ENCODE results near the gene RNF181. TPM values are rescaled to one million over a fixed set of nuclear protein-coding genes. Genes with fewer than 3 reads are reported as not detected.
A peak's percentile ranks its signal among the peaks of the same experiment; 100 is the strongest.

Gene RNF181
- total RNA-seq, 1 experiment from 2014 or later, result 96.7 TPM

DNA sequence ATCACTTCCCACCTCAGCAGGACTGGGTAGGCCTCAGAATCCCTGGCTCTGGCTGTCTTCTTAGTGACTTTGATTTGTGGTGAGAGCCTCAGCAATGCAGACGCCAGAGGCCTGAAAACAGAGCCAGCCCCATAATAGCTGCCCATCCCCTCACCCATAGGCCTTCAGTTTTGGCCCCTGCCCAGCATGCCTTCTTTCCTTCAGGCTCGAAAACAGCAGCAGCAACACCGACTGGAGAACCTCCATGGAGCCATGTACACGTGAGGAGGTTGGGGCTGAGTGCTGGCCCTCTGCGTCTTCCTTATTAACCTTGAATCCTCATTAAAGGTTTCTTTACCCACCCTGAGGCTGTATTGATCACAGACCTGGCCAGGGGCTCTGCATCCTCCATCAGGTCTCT is 1.7 kb downstream of the RNF181 start:
- Histone ChIP-seq H3K27me3 (ENCODE audit: insufficient read depth, low read depth) (no peaks in the 10 kb centered on the region), H3K4me1 (replicated peaks; ENCODE audit: insufficient read depth) (peaks cover 20% of the 10 kb centered on the region), H3K4me2 (0 out of 2 replicates have a peak overlapping the region, but pooled peaks have one; percentile 80), H3K79me2 (ENCODE audit: low read depth) (peaks cover 34% of the 10 kb centered on the region), H3K36me3 (ENCODE audit: low read depth) (peaks cover 8% of the 10 kb centered on the region; the same call in 1 of the 2 replicates), H3K27ac (no peak overlapping the region), H4K20me1 (ENCODE audit: insufficient read depth) (no peaks in the 10 kb centered on the region), H2AFZ (no peak overlapping the region), H3K4me3 (no peak overlapping the region; the same call in 1 of the 2 replicates), H3K9me2 (ENCODE audit: insufficient read depth) (no peaks in the 10 kb centered on the region), H3F3A (ENCODE audit: insufficient read depth, low read depth) (peaks cover 19% of the 10 kb centered on the region), H3K9me3 (ENCODE audit: insufficient read depth, low read depth) (no peaks in the 10 kb centered on the region)
- no peak for DNase-seq
- POLR2A ChIA-PET (ENCODE audit: unreplicated experiment), result no interaction called here
- intact Hi-C loops (cut with micrococcal nuclease; ENCODE audit: unreplicated experiment), result no loop called here
- no TSS peak for BruUV-seq (replicated peaks)
- CTCF ChIA-PET, result no interaction called here
- TF ChIP-seq, protein P1, sequence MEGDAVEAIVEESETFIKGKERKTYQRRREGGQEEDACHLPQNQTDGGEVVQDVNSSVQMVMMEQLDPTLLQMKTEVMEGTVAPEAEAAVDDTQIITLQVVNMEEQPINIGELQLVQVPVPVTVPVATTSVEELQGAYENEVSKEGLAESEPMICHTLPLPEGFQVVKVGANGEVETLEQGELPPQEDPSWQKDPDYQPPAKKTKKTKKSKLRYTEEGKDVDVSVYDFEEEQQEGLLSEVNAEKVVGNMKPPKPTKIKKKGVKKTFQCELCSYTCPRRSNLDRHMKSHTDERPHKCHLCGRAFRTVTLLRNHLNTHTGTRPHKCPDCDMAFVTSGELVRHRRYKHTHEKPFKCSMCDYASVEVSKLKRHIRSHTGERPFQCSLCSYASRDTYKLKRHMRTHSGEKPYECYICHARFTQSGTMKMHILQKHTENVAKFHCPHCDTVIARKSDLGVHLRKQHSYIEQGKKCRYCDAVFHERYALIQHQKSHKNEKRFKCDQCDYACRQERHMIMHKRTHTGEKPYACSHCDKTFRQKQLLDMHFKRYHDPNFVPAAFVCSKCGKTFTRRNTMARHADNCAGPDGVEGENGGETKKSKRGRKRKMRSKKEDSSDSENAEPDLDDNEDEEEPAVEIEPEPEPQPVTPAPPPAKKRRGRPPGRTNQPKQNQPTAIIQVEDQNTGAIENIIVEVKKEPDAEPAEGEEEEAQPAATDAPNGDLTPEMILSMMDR (conservative IDR thresholded peaks at IDR 0.05), result no peak
- no peak for TF ChIP-seq EZH2 (IDR thresholded peaks at IDR 0.05; ENCODE audit: low read depth)

DNA sequence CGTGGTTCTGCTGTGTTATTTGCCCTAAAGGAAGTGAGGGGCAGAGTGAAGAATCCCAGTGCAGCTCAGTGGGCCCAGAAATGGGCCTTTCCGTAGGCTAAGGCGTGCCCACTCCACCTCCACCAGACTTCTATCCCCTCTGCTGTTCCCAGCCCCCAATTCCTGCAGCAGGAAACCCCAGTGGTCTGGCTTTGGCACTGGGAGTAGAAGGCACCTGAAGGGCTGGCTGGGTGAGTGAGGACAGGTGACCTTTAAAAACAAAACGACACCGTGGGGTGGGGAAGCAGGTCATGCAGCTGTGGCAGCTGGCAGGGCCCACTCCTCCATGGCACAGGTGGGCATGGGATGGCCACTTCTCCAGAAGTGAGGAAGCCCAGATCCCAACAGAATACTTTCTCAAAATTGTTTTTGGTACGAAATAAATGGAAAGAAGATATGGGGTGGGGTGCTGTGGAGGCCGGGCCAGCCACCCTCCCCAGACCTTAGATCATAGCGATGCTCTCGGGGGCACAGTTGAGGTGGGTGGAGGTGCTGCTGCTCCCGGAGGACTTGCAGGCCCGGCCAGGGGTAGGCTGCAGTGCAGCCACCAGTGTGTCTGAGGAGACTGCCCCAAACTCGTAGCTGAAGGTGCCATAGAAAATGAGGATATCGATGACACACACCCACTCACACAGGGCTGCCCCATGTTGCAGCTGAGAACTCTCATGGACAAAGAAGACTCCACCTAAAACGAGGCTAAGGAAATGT is 3.2 kb downstream of the RNF181 start:
- H3K4me2 ChIP-seq, result no peak overlapping the region
- peaks cover 25% of the 10 kb centered on the region for H3F3A ChIP-seq (ENCODE audit: insufficient read depth, low read depth)
- H3K4me3 ChIP-seq, result no peak overlapping the region
- no peaks in the 10 kb centered on the region for H3K27me3 ChIP-seq (ENCODE audit: insufficient read depth, low read depth)
- peaks cover 43% of the 10 kb centered on the region for H3K79me2 ChIP-seq (ENCODE audit: low read depth)
- H3K27ac ChIP-seq, result no peak overlapping the region
- peaks cover 8% of the 10 kb centered on the region; the same call in 1 of the 2 replicates for H3K36me3 ChIP-seq (ENCODE audit: low read depth)
- TF ChIP-seq, protein P1 (conservative IDR thresholded peaks at IDR 0.05), result no peak
- no peak for TF ChIP-seq EZH2 (IDR thresholded peaks at IDR 0.05; ENCODE audit: low read depth)
- ChIA-PET CTCF (no interaction called here), POLR2A (ENCODE audit: unreplicated experiment) (no interaction called here)
- no TSS peak for BruUV-seq (replicated peaks)
- peaks cover 22% of the 10 kb centered on the region for H3K4me1 ChIP-seq (replicated peaks; ENCODE audit: insufficient read depth)
- no peaks in the 10 kb centered on the region for H3K9me3 ChIP-seq (ENCODE audit: insufficient read depth, low read depth)
- intact Hi-C loops (cut with micrococcal nuclease; ENCODE audit: unreplicated experiment), result no loop called here
- no peaks in the 10 kb centered on the region for H3K9me2 ChIP-seq (ENCODE audit: insufficient read depth)
- no peak overlapping the region for H2AFZ ChIP-seq
- no peaks in the 10 kb centered on the region for H4K20me1 ChIP-seq (ENCODE audit: insufficient read depth)
- no peak for DNase-seq

GRCh38 chr2:85599468-85600234 is 4.1 kb downstream of the RNF181 start:
- Histone ChIP-seq H3K36me3 (ENCODE audit: low read depth) (peaks cover 9% of the 10 kb centered on the region), H3K27ac (no peak overlapping the region), H4K20me1 (ENCODE audit: insufficient read depth) (no peaks in the 10 kb centered on the region), H3F3A (ENCODE audit: insufficient read depth, low read depth) (peaks cover 22% of the 10 kb centered on the region), H3K4me1 (replicated peaks; ENCODE audit: insufficient read depth) (peaks cover 25% of the 10 kb centered on the region), H3K4me2 (no peak overlapping the region), H2AFZ (no peak overlapping the region), H3K79me2 (ENCODE audit: low read depth) (peaks cover 47% of the 10 kb centered on the region), H3K9me2 (ENCODE audit: insufficient read depth) (no peaks in the 10 kb centered on the region), H3K4me3 (no peak overlapping the region), H3K9me3 (ENCODE audit: insufficient read depth, low read depth) (no peaks in the 10 kb centered on the region), H3K27me3 (ENCODE audit: insufficient read depth, low read depth) (no peaks in the 10 kb centered on the region)
- ChIA-PET CTCF (no interaction called here), POLR2A (ENCODE audit: unreplicated experiment) (interaction anchor here (0.6 kb wide), 1 partner anchor 33 kb away, joined by 3 read pairs; no protein-coding TSS in a partner anchor)
- TF ChIP-seq, protein P1 (conservative IDR thresholded peaks at IDR 0.05), result no peak
- no peak for TF ChIP-seq EZH2 (IDR thresholded peaks at IDR 0.05; ENCODE audit: low read depth)
- DNase-seq, result no peak
- no TSS peak for BruUV-seq (replicated peaks)
- intact Hi-C loops (cut with micrococcal nuclease; ENCODE audit: unreplicated experiment), result loop anchor here (5.0 kb wide), 1 partner anchor 37 kb away; the partner anchor contains the start of gene GGCX
